Measurements from ENCODE around the gene FUT2. TPM values are rescaled to one million over a fixed set of nuclear protein-coding genes. Genes with fewer than 3 reads are reported as not detected.
A peak's percentile ranks its signal among the peaks of the same experiment; 100 is the strongest.

Gene FUT2
- polyA plus RNA-seq, 1 donor (not counting 4 experiments of a cell fraction or from before 2014, with no cell fraction given), result 2.3 TPM

GRCh38 chr19:48718711-48719231 lies 23.0 kb downstream of the FUT2 start:
- Histone ChIP-seq H3K27me3 (ENCODE audit: control insufficient read depth, extremely low read depth, insufficient read depth, low read length) (no peaks in the 10 kb centered on the region), H3K36me3 (ENCODE audit: control insufficient read depth in 2 of 2, extremely low read depth in 1 of 2, insufficient read depth in 2 of 2, low read length in 2 of 2) (no peaks in the 10 kb centered on the region), H3K9me3 (ENCODE audit: control insufficient read depth, low read depth, low read length) (no peaks in the 10 kb centered on the region), H3K27ac (ENCODE audit: control insufficient read depth, insufficient read depth, low read length) (no peak overlapping the region), H3K4me1 (ENCODE audit: control insufficient read depth, extremely low read depth, insufficient read depth, low read length) (peaks cover 22% of the 10 kb centered on the region), H3K4me2 (ENCODE audit: control insufficient read depth, extremely low read depth, insufficient read depth, low read depth, low read length) (no peak overlapping the region), H4K20me1 (ENCODE audit: control insufficient read depth, extremely low read depth, insufficient read depth, low read length) (no peaks in the 10 kb centered on the region), H3K9me1 (ENCODE audit: control insufficient read depth, extremely low read depth, insufficient read depth, low read length) (no peaks in the 10 kb centered on the region), H3K79me2 (ENCODE audit: control insufficient read depth, insufficient read depth, low read length) (peaks cover 2% of the 10 kb centered on the region), H3K9ac (ENCODE audit: control insufficient read depth, extremely low read depth, insufficient read depth, low read length) (no peak overlapping the region), H3K4me3 (ENCODE audit: control insufficient read depth in 2 of 3, extremely low read depth in 1 of 3, insufficient read depth in 2 of 3, low read depth in 1 of 3, low read length in 3 of 3) (no peak overlapping the region), H2AFZ (ENCODE audit: control insufficient read depth, low read length) (no peak overlapping the region)
- no peak for TF ChIP-seq EZH2 (IDR thresholded peaks at IDR 0.05; ENCODE audit: low read length)
- TF ChIP-seq CTCF (optimal IDR thresholded peaks at IDR 0.05 in 1 of 3, IDR thresholded peaks at IDR 0.05 in 1 of 3, conservative IDR thresholded peaks at IDR 0.05 in 1 of 3; ENCODE audit: extremely low read depth in 1 of 3, insufficient read depth in 2 of 3, low read length in 3 of 3), result no peak
- FAIRE-seq (no peak), DNase-seq (ENCODE audit: low read depth, low spot score) (no peak)
- dilution Hi-C loops (cut with MboI; ENCODE audit: extremely low pct_ligation_motif_present, low sequenced_read_pairs), result no loop called here

- H4K20me1 ChIP-seq (ENCODE audit: control insufficient read depth, extremely low read depth, insufficient read depth, low read length), result no peaks in the 10 kb centered on the region
- no peak for FAIRE-seq
- TF ChIP-seq CTCF (optimal IDR thresholded peaks at IDR 0.05 in 1 of 3, IDR thresholded peaks at IDR 0.05 in 1 of 3, conservative IDR thresholded peaks at IDR 0.05 in 1 of 3; ENCODE audit: extremely low read depth in 1 of 3, insufficient read depth in 2 of 3, low read length in 3 of 3), result no peak
- H3K4me1 ChIP-seq (ENCODE audit: control insufficient read depth, extremely low read depth, insufficient read depth, low read length), result peaks cover 21% of the 10 kb centered on the region
- no peaks in the 10 kb centered on the region for H3K9me3 ChIP-seq (ENCODE audit: control insufficient read depth, low read depth, low read length)
- H3K79me2 ChIP-seq (ENCODE audit: control insufficient read depth, insufficient read depth, low read length), result peaks cover 2% of the 10 kb centered on the region
- H2AFZ ChIP-seq (ENCODE audit: control insufficient read depth, low read length), result peak within 1 kb of the TSS; percentile 38
- no peak within 1 kb of the TSS for H3K27ac ChIP-seq (ENCODE audit: control insufficient read depth, insufficient read depth, low read length)
- H3K36me3 ChIP-seq (ENCODE audit: control insufficient read depth in 2 of 2, extremely low read depth in 1 of 2, insufficient read depth in 2 of 2, low read length in 2 of 2), result no peaks in the 10 kb centered on the region
- H3K4me3 ChIP-seq (ENCODE audit: control insufficient read depth in 2 of 3, extremely low read depth in 1 of 3, insufficient read depth in 2 of 3, low read depth in 1 of 3, low read length in 3 of 3), result peak within 1 kb of the TSS in 1 of 3 experiments; percentile 81
- H3K27me3 ChIP-seq (ENCODE audit: control insufficient read depth, extremely low read depth, insufficient read depth, low read length), result no peaks in the 10 kb centered on the region
- H3K9ac ChIP-seq (ENCODE audit: control insufficient read depth, extremely low read depth, insufficient read depth, low read length), result no peak within 1 kb of the TSS
- H3K9me1 ChIP-seq (ENCODE audit: control insufficient read depth, extremely low read depth, insufficient read depth, low read length), result no peaks in the 10 kb centered on the region
- H3K4me2 ChIP-seq (ENCODE audit: control insufficient read depth, extremely low read depth, insufficient read depth, low read depth, low read length), result peak within 1 kb of the TSS; percentile 90
- DNase-seq (ENCODE audit: low read depth, low spot score), result no peak
- dilution Hi-C loops (cut with MboI; ENCODE audit: extremely low pct_ligation_motif_present, low sequenced_read_pairs), result no loop called here
Measured at GRCh38 chr19:48719263-48720171, 23.7 kb downstream of the FUT2 start, which contains the start of gene MAMSTR. Gene MAMSTR, minus strand, starts transcription at chr19:48719725. Its CDS starts 694 bp downstream, at chr19:48719031.

All from keratinocyte (primary cell).